Measurements from ENCODE around the gene PCDH9. TPM values are rescaled to one million over a fixed set of nuclear protein-coding genes. Genes with fewer than 3 reads are reported as not detected.

Gene PCDH9
- total RNA-seq, 1 experiment from 2014 or later, result 1.9 TPM

GRCh38 chr13:66397133-66397532 is 833.0 kb downstream of the PCDH9 start:
- Histone ChIP-seq H3K9me3 (no peaks in the 10 kb centered on the region), H3K36me3 (no peaks in the 10 kb centered on the region), H3K4me3 (no peak overlapping the region), H3K27me3 (no peaks in the 10 kb centered on the region)
- no peak for DNase-seq

DNA sequence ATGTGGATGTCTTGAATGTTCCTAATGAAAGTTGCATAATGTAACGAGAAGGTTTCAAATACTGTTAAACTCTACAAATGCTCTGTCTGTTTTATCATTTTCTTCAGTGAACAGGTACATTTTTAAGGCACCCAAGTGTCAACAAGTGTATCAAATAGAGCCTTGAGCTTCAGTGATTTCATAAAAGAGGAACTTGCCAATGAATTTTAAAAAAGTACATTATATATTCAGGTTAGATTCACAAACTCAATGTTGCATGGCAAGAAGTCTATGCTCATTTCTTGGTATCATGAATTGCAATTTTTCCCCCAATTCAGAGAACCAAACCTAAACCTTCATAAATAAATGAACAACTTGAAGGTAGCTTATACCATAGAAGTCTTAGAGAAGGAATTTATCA is 838.8 kb downstream of the PCDH9 start:
- Histone ChIP-seq H3K36me3 (no peaks in the 10 kb centered on the region), H3K4me3 (no peak overlapping the region)

GRCh38 chr13:66378894-66379293 is 851.2 kb downstream of the PCDH9 start:
- Histone ChIP-seq H3K9me3 (no peaks in the 10 kb centered on the region), H3K27me3 (no peaks in the 10 kb centered on the region), H3K36me3 (no peaks in the 10 kb centered on the region), H3K4me3 (no peak overlapping the region)
- no peak for DNase-seq

More for the DNA sequence above, 838.8 kb downstream of the PCDH9 start:
- Histone ChIP-seq H3K9me3 (no peaks in the 10 kb centered on the region), H3K27me3 (no peaks in the 10 kb centered on the region)
- no peak for DNase-seq

GRCh38 chr13:66377569-66377968 is 852.6 kb downstream of the PCDH9 start:
- no peaks in the 10 kb centered on the region for H3K36me3 ChIP-seq
- DNase-seq, result no peak
- no peaks in the 10 kb centered on the region for H3K27me3 ChIP-seq
- no peaks in the 10 kb centered on the region for H3K9me3 ChIP-seq
- no peak overlapping the region for H3K4me3 ChIP-seq

DNA sequence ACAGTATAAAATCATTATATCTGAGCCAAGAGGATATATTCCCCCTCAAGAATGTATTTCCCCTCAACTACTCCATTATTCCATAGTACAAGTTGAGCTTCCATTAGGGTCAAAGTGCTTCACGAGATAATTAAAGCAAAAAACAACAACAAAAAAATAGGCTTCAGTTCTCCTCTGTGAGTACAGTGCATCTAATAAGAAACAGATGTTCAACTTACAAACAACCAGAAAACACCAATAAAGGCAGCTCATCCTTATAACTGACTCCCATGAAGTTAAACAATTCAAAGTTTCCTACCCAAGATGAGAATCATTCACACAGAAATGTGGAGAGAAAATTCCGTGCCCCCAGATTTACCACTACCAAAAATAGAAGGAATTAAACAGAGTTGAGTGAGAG is 854.4 kb downstream of the PCDH9 start:
- H3K9me3 ChIP-seq, result no peaks in the 10 kb centered on the region
- H3K36me3 ChIP-seq, result no peaks in the 10 kb centered on the region
- no peak for DNase-seq

DNA sequence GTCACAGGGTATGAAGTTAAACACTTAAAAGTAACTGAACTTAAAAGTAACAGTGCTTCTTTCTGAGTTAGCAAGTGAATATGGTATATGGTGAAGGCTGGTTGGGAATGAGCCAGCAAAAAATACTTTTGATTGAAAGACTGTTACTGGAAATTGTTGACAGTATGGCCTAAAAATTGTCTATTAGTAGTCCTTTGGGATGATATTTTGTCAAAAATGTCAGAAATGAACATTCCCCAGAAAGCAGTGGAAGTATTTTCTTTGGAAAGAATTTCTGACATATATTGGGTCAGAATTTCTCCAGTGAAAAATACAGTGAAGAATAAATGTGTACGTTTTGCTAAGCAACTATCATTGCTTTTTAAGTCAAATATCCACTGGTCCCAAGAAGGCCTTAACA is 860.5 kb downstream of the PCDH9 start:
- Histone ChIP-seq H3K36me3 (no peaks in the 10 kb centered on the region), H3K9me3 (no peaks in the 10 kb centered on the region), H3K4me3 (no peak overlapping the region), H3K27me3 (no peaks in the 10 kb centered on the region)
- DNase-seq, result no peak

More for the DNA sequence above, 854.4 kb downstream of the PCDH9 start:
- Histone ChIP-seq H3K4me3 (no peak overlapping the region), H3K27me3 (no peaks in the 10 kb centered on the region)

DNA sequence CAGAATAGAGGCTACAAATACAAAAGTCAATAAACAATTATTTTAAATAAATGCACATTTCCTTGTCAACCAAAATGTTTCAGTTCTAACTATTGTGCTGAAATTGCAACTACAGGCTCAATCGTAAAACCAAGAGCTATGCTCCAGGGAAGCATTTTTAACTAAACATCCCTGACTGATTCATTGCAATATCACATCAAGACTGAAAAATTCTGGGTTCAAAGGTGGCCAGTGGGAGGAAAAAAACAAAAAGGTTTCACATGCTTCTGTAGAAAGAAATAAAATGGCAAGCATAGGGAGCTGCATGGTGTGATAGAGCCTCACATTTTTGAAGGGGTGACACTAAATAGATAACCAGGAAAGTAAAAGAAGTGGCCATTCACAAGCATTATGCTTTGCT is 862.8 kb downstream of the PCDH9 start:
- no peaks in the 10 kb centered on the region for H3K36me3 ChIP-seq
- H3K27me3 ChIP-seq, result no peaks in the 10 kb centered on the region
- H3K4me3 ChIP-seq, result no peak overlapping the region
- H3K9me3 ChIP-seq, result no peaks in the 10 kb centered on the region
- no peak for DNase-seq

DNA sequence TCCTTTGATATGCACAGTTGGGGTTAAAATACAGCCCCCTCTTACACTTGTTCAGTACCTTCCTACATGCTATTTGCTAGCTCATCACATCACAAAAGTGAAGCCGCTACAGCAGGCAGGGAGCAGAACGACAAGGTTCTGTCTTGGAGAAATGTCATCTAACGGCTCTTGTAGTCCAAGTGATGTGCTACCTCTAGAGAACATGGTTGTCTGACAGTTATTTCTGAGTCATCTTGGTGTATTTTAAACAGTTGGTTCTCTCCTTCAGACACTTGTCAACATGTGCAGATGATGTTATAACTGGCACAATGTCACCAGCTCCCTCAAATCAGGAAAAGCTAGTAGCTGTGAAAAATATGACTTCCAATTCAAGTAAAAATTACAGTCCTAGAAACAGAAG is 865.0 kb downstream of the PCDH9 start:
- Histone ChIP-seq H3K36me3 (no peaks in the 10 kb centered on the region), H3K27me3 (no peaks in the 10 kb centered on the region), H3K9me3 (no peaks in the 10 kb centered on the region), H3K4me3 (no peak overlapping the region)
- DNase-seq, result no peak

DNA sequence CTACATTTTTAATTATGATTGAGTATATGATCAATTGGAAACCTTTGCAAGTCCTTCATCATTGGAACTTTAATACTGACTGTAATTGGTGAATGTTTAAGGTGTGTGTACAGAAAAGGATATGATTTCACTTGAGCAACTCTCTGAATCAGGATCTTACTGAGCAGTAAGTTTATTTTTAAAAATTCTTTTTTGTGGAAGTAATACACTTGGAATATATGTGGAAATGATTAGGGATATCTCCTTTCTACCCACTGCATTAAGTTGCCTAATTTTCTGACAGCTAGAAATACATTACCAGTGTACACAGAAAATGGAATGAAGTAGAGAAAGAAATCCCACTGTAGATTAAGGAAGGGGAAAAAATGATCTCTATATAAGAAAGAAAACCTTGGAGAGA is 865.8 kb downstream of the PCDH9 start:
- Histone ChIP-seq H3K36me3 (no peaks in the 10 kb centered on the region), H3K9me3 (no peaks in the 10 kb centered on the region), H3K4me3 (no peak overlapping the region), H3K27me3 (no peaks in the 10 kb centered on the region)
- no peak for DNase-seq

GRCh38 chr13:66362485-66362884 is 867.7 kb downstream of the PCDH9 start:
- DNase-seq, result no peak
- Histone ChIP-seq H3K27me3 (no peaks in the 10 kb centered on the region), H3K36me3 (no peaks in the 10 kb centered on the region), H3K4me3 (no peak overlapping the region), H3K9me3 (no peaks in the 10 kb centered on the region)

- no peaks in the 10 kb centered on the region for H3K27me3 ChIP-seq
- no peaks in the 10 kb centered on the region for H3K9me3 ChIP-seq
- H3K36me3 ChIP-seq, result no peaks in the 10 kb centered on the region
- H3K4me3 ChIP-seq, result no peak overlapping the region
- no peak for DNase-seq
Observed at GRCh38 chr13:66359910-66360552, 870.1 kb downstream of the PCDH9 start.

- no peaks in the 10 kb centered on the region for H3K9me3 ChIP-seq
- no peaks in the 10 kb centered on the region for H3K36me3 ChIP-seq
- DNase-seq, result no peak
- H3K4me3 ChIP-seq, result no peak overlapping the region
- H3K27me3 ChIP-seq, result no peaks in the 10 kb centered on the region
Observed at GRCh38 chr13:66359393-66359792, 870.7 kb downstream of the PCDH9 start.

DNA sequence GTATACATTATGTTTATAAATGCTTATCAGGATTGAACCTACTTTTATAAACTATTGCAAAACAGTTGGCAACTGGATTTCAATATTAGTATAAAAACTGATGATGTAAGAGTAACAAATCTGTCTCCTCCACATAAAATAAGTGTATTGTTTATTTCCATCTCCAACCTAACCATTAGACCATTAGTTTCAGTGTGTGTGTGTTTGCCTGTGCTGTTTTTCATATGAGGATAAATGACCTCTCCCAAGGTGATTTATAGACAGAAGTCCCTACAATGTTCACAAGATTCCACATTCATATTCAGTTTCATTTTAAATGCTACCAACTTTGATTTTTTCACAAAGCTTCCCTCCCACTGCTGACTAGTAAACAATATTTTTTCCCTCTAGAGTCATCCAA is 871.6 kb downstream of the PCDH9 start:
- Histone ChIP-seq H3K9me3 (no peaks in the 10 kb centered on the region), H3K27me3 (no peaks in the 10 kb centered on the region), H3K36me3 (no peaks in the 10 kb centered on the region), H3K4me3 (no peak overlapping the region)
- DNase-seq, result no peak

DNA sequence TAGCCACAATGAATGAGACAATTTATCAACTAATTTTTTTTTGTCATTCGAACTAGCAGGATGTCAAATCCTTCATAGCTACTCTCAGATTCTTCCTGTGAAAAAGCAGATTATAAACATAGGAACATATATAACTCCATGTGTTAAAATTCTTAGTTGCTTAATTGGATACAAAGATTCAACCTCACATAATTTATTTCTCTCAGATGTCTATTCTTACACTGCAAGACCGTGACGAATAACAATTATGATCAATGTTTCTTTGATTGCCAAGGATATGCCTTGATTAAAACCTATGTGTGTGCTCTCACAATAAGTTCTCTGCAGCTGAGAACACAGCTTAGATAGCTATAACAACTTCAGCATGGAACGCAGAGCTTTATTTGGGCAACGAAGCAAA is 872.7 kb downstream of the PCDH9 start:
- Histone ChIP-seq H3K27me3 (no peaks in the 10 kb centered on the region), H3K4me3 (no peak overlapping the region), H3K36me3 (no peaks in the 10 kb centered on the region), H3K9me3 (no peaks in the 10 kb centered on the region)
- DNase-seq, result no peak

- DNase-seq, result no peak
- no peak overlapping the region for H3K4me3 ChIP-seq
- no peaks in the 10 kb centered on the region for H3K36me3 ChIP-seq
- H3K9me3 ChIP-seq, result no peaks in the 10 kb centered on the region
- no peaks in the 10 kb centered on the region for H3K27me3 ChIP-seq
Observed at GRCh38 chr13:66354879-66355751, 875.0 kb downstream of the PCDH9 start.

DNA sequence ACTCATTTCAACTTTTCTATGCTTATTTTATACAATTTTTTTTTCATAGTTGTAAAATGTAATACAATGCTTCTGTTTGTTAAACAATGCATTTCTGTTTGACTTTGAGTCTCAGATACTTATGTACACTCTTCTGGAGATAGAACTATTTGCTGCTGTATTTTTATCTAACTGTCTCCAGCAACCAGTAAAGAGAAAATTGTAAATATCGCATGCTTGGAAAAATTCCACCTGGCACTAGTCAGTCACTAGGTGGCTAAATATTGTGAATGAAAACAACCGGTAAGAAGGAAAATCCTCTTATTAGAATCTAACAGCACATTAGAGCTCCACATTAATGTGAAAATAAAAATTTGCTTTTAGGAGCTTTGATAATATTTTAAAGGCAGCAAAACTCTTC is 876.5 kb downstream of the PCDH9 start:
- Histone ChIP-seq H3K4me3 (no peak overlapping the region), H3K36me3 (no peaks in the 10 kb centered on the region), H3K27me3 (no peaks in the 10 kb centered on the region), H3K9me3 (no peaks in the 10 kb centered on the region)
- DNase-seq, result no peak

- Histone ChIP-seq H3K4me3 (no peak overlapping the region), H3K9me3 (no peaks in the 10 kb centered on the region), H3K36me3 (no peaks in the 10 kb centered on the region), H3K27me3 (no peaks in the 10 kb centered on the region)
- no peak for DNase-seq
Observed at GRCh38 chr13:66349966-66350365, 880.2 kb downstream of the PCDH9 start.
